Suprapubic skin (tissue), 4 donors: ENCODE data around the gene AMBP.

ENCODE experiments used
- POLR2A ChIP-seq, 2 donors: fragments of 450-650 bp; IDR thresholded peaks; one replicate each; pipeline ENCODE4 v1.6.1; 2017; ENCODE audit warnings: antibody characterized with exemption in 2 of 2, mild to moderate bottlenecking in 2 of 2, moderate library complexity in 2 of 2
- POLR2AphosphoS5 ChIP-seq, 3 donors: sonication (generic); formaldehyde crosslinking; IDR thresholded peaks; one replicate each; pipeline ENCODE4 v1.6.1; 2017; ENCODE audit warnings: antibody characterized with exemption in 3 of 3
- TF ChIP-seq, protein P1 (sequence below), 2 donors: fragments of 200-600 bp in 1 of 2; fragments of 450-650 bp in 1 of 2; sonication (generic) in 1 of 2; IDR thresholded peaks; one replicate each; pipeline ENCODE4 v1.5.1; 2016 to 2019; ENCODE audit warnings: antibody characterized with exemption in 2 of 2, mild to moderate bottlenecking in 1 of 2, moderate library complexity in 1 of 2

DNA sequence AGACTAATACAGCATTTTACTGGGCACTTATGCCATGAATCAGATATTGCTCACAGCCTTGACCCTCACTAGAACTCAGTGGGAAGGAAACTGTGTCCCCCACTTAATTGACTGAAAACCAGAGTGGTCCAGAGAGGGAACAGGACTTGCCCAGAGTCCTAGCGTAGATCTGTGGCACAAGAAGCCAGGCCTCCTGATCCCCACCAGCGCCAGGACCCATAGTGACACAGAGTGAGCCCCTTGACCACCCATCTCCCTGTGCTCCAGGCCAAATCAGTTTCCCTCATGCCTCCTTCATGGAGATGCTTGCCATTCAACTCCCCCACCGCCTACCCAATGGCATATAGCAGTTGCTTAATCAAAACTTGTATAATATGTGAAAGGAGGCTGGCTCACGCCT, 12.7 kb upstream of the AMBP start:
- TF ChIP-seq, protein P1, sequence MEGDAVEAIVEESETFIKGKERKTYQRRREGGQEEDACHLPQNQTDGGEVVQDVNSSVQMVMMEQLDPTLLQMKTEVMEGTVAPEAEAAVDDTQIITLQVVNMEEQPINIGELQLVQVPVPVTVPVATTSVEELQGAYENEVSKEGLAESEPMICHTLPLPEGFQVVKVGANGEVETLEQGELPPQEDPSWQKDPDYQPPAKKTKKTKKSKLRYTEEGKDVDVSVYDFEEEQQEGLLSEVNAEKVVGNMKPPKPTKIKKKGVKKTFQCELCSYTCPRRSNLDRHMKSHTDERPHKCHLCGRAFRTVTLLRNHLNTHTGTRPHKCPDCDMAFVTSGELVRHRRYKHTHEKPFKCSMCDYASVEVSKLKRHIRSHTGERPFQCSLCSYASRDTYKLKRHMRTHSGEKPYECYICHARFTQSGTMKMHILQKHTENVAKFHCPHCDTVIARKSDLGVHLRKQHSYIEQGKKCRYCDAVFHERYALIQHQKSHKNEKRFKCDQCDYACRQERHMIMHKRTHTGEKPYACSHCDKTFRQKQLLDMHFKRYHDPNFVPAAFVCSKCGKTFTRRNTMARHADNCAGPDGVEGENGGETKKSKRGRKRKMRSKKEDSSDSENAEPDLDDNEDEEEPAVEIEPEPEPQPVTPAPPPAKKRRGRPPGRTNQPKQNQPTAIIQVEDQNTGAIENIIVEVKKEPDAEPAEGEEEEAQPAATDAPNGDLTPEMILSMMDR (IDR thresholded peaks at IDR 0.05), result no peak
- no peak for TF ChIP-seq POLR2A (IDR thresholded peaks at IDR 0.05)
- TF ChIP-seq POLR2AphosphoS5 (IDR thresholded peaks at IDR 0.05), result no peak
